ENCODE data around the gene VRK1.
A peak's percentile ranks its signal among the peaks of the same experiment; 100 is the strongest.
"Not testable (repeated sequence)": the region's sequence is repeated elsewhere in the genome, so short reads cannot be mapped to it uniquely, and the experiment has no call there.

The VRK1 gene

DNA sequence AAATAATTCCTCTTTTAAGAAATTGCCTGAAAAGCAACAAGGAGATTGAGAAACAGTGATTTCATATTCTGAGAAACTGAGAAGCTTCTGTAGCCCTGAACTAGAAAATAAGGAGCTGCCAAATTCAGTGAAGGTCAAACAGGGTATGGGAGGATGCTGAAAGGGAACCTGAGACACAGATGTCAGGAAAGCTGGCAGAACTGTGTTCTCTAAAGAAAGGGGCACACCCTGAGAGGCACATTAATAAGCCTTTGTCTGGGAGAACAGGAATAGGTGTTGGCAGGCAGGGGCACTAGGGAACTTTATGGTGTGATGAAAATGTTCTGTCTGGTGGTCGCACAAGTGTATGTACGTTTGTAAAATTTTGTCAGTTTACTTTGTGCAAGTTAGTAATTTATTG is 29.6 kb downstream of the VRK1 start:
- DNase-seq (ENCODE audit: low spot score): no peak

DNA sequence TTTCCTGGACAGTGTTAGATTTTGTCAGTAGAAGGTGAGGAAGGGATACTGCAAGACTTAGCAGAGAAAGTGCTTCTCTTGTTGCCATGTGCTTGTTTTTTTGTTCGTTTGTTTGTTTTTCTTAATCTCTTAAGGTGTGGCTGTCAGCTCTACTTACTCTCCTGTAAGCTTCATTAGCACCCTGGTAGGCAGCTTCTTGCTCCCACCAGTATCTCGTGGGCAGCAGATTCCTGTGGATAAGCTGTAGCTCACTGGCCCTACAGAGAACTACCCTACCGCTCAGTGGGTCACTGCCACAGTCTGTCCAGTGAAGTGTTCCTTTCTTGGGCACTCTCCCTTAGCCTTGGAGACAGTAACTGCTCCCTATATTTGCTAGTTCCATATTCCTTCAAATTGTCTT is 30.1 kb downstream of the VRK1 start:
- no peak for DNase-seq (ENCODE audit: low spot score)

DNA sequence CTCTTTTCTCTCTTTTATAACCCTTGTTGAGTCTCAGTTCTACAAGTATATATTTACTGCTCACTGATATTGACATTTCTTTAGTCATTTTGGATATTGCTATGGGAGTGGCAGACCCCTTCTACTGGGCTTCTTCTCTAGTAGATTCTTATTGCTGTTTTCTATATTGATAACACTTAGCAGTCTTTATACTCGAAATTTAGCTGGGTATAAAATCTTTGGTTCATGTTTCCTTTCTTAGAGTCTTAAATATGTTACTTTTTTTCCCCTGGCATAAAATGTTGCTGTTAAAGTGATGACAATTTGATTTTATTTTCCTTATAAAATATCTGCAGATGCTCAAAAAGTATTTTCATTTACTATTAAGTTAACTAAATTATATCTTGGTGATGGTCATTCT is 32.6 kb downstream of the VRK1 start:
- DNase-seq (ENCODE audit: low spot score): no peak

DNA sequence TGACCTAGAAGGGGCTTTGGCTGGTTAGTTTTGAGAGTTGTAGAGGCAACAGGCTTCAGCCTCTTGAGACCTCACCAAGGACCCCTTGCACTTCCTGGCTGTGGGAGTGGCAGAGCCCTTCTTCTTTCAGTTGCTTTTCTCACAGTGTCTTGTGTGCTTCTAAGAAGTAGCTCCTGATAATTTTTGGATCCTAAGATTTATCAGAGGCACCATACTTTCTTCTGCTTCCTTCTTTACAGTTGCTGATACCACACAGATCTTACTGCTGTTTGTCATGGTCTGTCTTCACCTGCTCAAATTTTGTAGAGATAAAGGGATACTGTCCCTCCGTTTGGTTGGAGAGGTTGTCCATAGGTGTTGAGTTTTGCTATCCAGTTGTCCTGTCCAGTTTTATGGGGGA is 33.8 kb downstream of the VRK1 start:
- DNase-seq (ENCODE audit: low spot score): no peak

DNA sequence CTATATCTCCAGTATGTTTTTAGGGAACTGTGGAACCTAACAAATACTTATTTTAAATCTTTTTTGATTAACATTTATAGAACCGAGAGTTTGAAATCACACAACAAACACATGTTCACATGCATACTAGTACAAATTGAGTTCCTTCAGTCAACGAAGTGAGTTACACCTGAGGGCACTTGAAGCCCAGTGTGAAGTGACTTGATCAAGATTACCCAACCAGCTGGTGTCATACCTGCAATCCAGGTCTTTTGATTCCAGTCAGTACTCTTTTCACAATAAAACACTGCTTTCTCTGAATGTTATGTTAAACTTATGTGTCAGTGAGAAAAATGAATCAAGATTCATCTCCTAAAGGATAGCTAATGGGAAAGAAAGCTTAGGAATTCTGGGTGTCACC is 35.2 kb downstream of the VRK1 start:
- no peak for DNase-seq (ENCODE audit: low spot score)

DNA sequence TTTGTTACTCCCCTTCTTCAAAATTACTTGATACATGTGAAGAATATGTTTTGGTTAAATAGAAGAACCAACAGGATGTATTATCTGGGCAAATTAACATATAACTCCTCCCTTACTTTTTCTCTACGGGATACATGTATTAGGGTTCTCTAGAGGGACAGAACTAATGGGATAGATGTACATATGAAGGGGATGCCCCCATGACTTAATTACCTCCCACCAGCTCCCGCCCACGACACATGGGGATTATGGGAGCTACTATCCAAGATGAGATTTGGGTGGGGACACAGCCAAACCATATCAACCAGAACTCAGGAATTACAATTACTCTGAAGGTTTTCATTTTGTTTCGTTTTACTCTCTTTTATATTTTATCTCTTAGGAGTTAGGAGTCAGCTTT is 41.3 kb downstream of the VRK1 start:
- DNase-seq (ENCODE audit: low spot score): no peak

DNA sequence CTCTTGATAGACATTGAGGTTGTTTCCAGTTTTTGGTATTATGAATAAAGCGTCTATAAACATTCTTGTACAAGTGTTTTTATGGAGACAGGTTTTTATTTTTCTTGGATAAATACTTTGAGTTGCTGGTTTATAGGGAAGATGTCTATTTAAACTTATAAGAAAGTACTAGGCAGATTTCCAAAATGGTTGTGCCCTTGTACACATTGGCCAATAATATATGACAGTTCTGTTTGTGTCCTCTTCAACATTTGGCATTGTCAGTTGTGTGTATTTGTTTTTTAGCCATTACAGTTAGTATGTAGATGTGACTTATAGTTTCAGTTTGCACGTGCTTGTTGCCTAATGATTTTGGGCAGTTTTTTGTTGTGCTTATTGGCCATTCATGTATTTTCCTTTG is 42.1 kb downstream of the VRK1 start:
- no peak for DNase-seq (ENCODE audit: low spot score)

DNA sequence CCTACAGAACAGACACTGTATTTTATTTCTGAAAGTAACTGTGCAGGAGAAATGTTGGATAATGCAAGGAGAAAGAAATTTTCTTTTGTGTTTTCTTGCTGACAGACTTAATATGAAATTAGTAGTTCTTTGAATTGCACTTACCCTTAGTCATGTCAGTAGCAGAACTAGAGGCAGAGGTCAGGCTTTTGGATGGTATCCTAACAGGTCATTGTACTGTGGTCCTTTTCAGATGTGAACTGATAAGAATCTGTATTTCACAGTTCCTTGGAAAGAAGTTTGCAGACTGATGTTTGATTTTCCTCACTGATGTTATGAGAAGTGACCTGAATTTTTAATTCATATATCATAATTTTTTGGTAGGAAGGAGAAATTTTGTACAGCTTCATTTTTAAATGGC is 46.0 kb downstream of the VRK1 start:
- no peak for DNase-seq (ENCODE audit: low spot score)

DNA sequence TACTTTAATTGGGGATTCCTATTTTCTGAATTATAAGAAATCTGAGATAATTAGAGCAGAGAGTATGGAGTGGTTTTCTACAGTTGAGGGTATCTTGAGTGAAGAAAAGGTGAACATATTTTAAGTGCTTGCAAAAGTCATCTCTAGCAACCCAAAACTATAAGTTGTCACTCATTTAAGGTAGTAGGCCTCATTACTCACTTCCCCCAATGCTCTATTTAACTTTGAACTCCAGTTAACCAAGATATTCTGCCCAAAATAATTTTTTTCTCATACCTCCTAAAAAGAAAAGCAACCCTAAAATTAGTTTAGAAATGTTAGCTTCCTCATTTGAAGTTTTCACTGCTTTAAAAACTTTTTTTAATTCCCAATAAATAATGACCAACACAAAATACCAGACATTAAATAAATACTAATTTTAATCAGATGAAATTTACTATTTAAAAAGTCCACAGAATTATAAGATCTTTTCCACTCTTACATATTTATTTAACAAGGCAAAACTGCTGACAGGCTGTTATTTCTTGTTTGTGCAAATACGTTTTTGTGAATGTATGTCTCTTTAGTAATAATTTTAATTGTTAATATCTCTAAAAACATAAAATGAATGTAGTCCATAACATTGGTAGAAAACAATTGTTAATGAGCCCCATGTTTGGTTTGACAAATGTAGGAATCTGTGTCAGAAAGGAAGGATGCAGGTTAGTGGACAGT is 47.8 kb downstream of the VRK1 start:
- DNase-seq (ENCODE audit: low spot score): no peak

DNA sequence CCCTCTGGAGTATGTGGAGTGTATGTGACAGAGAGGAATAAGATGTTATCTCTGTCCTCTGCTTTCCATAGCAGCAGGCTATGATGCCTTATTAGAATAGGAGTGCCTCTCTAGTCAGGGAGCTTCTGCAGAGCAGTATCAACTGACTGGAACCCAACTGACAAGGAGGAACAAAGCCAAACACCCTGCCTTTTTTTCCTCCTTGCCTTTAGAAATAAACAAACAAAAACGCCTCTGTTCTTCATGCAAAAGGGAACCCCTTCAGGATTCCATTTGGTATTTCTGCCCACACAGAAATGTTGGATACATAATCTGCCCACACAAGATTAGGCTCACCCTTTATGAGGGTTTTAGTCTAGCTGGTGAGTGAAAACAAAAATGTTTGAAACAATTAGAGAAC is 50.3 kb downstream of the VRK1 start:
- DNase-seq (ENCODE audit: low spot score): no peak

DNA sequence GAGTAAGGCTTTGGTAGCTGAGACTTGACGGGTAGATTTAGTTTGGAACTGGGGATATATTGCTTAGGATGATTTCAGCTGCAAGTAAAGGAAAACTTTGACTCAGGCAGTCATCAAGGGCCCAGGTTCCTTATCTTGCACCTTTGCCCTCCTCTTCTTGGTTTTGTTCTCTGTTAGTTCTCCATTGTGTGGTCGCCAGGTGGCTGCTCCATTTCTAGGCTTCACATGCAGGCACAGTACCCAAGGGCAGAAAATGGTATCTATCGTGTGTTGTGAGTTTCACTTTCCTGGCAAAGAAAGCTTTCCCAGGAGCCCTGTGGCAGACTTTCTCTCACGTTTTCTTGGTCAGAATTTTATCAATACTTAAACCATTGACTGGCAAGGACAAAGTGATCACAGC is 50.8 kb downstream of the VRK1 start:
- DNase-seq (ENCODE audit: low spot score): no peak

DNA sequence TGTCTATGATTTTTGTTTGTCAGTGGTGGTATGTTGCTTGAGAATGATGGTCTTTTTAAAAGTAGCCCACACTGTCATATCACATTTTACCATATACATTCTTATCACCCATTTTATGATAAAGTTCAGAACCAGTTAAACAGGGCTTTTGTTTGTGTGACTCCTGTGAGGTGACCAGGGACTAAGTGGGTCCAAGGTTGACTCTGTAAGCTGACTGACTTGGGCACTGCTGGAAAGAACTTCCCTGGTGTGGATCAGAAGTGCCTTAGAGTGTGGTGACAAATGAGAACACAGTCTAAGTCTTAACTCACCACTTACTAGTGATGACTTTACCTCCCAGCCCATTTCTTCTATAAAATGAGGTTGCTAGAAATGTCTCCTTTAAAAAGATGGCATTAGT is 52.6 kb downstream of the VRK1 start:
- DNase-seq (ENCODE audit: low spot score): no peak

DNA sequence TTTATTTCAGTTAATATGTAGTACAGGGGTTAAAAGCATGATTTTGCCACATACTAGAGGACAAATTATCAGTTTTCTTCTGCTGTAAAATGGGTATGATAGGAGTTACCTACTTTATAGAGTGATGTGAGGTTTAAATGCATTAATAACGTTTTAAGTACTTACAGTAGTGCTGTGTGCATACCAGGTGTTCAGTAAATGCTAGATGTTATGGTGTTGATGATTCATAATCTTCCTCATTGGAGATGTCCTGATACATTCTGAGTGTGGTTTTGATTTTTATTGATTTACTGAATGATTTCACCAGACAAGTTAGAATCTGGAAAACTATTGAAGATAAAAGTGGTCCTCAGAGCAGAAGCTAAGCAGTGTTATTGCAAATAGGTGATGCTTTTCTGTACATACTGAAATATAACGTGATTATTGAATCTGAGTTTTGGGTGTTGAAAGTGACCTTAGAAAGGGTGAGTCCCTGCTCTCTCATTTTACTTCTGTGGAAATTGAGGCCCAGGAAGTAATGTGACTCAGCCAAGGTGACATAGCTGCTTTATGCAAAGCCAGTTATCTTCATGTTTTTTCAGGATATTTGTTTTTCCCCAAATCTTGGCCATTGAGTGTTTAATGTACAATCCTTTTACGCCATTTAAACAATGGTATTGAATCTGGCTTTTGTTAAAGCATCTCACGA is 54.7 kb downstream of the VRK1 start:
- no peak for DNase-seq (ENCODE audit: low spot score)

DNA sequence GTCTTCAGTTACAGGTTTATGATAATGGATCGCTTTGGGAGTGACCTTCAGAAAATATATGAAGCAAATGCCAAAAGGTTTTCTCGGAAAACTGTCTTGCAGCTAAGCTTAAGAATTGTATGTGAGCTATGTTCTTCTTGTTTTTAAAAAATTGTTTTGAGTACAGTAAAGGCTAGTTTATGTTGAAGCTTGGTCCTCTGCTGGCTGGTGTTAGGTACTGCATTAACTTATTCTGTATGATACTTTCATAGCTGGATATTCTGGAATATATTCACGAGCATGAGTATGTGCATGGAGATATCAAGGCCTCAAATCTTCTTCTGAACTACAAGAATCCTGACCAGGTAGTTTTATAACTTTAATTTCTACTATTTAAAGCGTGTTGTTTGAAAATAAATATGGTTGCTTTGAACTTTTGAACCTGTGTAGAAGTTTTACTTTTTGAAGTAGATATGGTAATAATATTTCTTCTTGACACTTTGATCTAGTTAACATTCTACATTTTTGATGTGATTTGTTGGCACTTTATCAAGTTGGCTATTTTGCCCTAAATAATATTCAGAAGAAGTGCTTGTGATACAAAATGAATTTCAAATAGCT is 55.7 kb downstream of the VRK1 start:
- DNase-seq (ENCODE audit: low spot score): peak; percentile 66

DNA sequence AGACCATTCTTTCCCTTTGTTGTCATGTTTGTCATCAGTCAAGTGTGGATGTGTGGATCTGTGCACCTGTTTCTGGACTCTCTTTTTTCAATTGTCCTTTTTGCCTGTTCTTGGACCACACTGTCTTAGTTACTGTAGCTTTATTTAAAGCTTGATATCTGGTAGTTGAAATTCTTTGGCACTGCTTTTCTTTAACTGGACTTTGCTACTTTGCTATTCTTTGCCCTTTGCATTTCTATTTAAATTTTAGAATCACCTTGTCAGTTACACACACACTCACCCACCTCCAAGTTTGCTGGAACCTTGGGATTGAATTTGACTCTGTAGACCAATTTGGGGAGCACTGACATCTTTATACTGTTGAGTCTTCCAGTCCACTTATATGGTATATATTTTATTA is 61.5 kb downstream of the VRK1 start:
- DNase-seq (ENCODE audit: low spot score): no peak

DNA sequence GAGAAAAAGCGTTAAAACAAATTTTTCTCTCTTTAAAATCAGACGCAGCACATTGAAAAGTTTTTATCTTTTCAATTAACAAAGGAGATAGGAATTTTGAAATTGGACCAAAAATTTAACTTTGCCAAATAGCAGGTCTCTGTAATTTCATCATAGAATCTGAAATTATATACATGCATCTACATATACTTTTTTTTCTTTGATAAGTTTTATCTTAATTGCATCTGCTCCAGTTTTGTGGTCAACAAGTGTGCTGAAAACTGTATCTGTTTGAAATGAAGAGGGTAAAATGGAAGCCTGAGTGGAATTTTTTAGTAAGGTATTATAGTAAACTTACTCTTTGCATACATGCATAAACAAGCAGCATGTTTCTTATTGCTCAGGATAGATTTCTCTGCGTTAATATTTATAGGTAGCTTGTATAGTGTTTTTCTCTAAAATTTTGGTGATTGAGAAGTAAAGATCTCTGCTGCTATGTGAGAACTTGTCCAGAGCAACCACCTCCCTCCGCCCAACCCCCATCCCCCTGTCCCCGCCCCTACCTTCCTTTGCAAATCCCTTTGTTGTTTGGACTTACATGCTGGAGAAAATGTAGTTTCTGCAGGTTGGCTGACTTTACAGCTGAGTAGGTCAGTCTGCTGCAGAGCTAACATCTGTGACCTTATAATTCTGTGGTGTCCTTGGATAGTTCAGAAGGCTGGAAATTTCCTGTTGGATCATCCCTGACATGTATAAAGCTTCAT is 64.6 kb downstream of the VRK1 start:
- DNase-seq (ENCODE audit: low spot score): no peak

DNA sequence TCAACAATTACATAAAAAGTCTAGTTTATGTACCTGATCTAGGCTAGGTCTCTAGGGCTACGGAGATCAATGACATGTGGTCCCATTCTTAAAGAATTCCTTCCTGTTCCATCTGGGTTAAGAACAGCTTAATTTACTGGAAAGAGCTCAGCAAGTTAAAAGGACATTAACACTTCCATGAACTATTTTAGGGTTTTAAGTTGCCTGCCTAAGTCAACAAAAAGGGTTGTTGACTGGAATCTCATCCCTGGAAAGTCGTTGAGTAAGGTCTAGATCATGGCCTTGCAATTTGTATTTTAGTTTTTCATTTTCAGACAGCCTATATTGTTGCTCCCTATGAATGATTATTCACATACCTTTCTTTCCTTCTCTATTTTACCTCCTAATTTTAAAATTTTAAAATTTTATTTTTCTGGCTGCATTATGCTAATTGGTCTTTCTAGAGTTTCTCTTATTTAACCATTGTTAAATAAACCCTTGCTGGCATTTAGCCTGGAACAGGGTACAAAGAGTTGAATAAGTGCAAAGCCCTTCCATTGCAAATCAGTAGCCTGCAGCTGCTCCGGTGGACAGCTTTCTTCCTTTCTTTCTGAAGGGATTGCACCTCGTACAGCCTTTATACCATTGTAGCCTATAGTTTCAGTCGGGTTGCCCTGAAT is 66.3 kb downstream of the VRK1 start:
- no peak for DNase-seq (ENCODE audit: low spot score)

DNA sequence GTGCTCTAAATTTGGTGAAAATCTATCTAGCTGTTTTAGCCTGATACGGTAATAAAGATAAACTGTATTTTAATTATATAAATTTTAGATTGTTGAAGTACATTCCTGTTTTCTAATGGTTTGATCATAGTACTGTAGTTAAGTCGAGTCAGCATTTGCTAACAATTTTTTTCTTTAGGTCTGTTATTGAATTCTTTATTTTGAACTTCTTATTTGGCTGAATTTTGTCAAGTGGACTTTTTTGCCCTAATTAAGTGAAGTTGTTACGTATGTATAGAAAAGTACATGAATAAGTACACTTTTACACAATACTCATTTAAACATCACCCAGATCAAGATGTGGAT is 66.8 kb downstream of the VRK1 start:
- DNase-seq (ENCODE audit: low spot score): no peak

DNA sequence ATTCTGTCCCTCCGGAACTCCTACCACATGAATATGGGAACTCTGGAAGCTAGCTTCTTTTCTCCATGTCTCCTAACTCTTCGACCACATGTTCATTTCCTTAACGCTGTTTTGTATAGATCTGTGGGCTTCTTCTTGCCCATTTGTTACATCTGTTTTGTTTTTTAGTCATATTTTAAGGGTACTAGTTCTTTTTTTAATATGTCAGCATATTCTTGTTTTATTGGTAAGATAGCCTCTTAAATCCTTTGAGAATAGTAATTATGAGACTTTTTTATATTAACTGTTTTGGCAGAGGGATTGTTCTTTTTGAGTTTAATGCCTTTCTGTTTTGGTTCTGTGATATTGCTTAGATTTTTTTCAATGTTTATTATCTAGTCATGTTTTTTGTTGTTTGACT is 70.5 kb downstream of the VRK1 start:
- DNase-seq (ENCODE audit: low spot score): no peak

DNA sequence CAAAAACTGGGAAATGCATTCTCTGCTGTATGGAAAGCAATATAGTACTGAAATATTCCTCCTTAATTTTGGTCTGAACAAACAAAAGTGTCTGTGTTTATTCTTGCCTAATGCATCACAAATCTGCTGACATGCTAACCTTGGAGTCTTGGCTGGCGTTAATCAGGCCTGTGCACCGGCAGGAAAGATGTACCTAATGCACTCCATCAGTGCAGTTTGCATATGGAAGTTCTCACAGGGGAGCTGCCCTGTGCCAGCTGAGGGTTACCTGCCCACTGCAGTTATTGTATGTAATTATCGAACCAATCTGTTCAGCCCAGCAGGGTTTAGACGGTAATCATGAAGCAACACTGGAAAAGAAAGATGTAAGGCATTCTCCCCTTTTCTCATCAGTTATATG is 76.9 kb downstream of the VRK1 start:
- no peak for DNase-seq (ENCODE audit: low spot score)

DNA sequence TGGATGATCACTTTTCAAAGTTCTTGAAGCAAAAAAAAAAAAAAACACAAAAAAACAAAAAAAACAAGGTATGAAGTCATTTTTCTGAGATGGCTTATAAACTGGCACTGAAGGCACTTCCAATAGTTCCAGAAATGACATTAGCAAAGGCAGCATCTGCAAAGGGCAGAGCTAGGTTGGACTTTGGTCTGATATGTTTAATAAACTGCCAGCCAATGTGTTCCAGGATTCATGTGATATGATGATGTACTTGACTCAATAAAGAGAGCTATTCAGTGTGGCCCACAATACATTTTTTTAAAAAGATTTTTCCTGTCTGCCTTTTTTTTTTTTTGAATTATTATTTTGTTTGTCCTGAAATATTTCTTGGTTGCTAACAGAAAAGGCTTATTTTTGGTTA is 79.6 kb downstream of the VRK1 start:
- DNase-seq (ENCODE audit: low spot score): no peak

DNA sequence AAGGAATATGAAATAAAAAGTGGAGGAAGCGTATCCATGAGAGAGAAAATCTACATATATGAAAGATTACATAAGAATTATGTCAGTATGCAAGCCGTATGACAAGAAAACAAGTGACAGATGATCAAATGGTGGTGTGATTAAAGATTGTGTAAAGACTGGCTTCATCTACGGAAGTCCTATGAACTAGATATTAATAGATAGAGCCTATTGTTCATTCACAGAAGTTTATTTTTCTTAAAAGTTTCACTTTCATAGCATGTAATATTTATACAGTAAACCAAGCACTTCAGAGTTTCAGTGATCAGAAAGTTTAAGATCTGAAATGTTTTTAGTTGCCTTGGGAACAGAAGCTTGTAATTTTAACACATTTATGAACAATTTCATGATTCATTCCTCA is 84.5 kb downstream of the VRK1 start:
- DNase-seq (ENCODE audit: low spot score): no peak

DNA sequence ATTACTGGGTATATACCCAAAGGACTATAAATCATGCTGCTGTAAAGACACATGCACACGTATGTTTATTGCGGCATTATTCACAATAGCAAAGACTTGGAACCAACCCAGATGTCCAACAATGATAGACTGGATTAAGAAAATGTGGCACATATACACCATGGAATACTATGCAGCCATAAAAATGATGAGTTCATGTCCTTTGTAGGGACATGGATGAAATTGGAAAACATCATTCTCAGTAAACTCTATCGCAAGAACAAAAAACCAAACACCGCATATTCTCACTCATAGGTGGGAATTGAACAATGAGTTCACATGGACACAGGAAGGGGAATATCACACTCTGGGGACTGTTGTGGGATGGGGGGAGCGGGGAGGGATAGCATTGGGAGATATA is 86.8 kb downstream of the VRK1 start:
- not testable (repeated sequence) for DNase-seq (ENCODE audit: low spot score)

All from SW480 (cell line).